ENCODE data around the gene FURIN. TPM values are rescaled to one million over a fixed set of nuclear protein-coding genes. Genes with fewer than 3 reads are reported as not detected.
A peak's percentile ranks its signal among the peaks of the same experiment; 100 is the strongest.

FURIN gene
- total and polyA plus RNA-seq, 2 donors, result 11.5 to 36.7 TPM

DNA sequence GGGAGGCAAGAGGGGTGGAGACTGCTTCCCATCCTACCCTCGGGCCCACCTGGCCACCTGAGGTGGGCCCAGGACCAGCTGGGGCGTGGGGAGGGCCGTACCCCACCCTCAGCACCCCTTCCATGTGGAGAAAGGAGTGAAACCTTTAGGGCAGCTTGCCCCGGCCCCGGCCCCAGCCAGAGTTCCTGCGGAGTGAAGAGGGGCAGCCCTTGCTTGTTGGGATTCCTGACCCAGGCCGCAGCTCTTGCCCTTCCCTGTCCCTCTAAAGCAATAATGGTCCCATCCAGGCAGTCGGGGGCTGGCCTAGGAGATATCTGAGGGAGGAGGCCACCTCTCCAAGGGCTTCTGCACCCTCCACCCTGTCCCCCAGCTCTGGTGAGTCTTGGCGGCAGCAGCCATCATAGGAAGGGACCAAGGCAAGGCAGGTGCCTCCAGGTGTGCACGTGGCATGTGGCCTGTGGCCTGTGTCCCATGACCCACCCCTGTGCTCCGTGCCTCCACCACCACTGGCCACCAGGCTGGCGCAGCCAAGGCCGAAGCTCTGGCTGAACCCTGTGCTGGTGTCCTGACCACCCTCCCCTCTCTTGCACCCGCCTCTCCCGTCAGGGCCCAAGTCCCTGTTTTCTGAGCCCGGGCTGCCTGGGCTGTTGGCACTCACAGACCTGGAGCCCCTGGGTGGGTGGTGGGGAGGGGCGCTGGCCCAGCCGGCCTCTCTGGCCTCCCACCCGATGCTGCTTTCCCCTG is 13.8 kb downstream of the FURIN start:
- Histone ChIP-seq H3K9me3 (ENCODE audit: control insufficient read depth in 2 of 2, insufficient read depth in 1 of 2, low read length in 1 of 2) (peaks cover 0 to 6% of the 10 kb centered on the region in 2 donors), H3K36me3 (ENCODE audit: control insufficient read depth in 2 of 2, insufficient read depth in 2 of 2, low read length in 1 of 2) (peaks cover 43 to 51% of the 10 kb centered on the region in 2 donors), H3K27me3 (ENCODE audit: control insufficient read depth in 2 of 2, insufficient read depth in 1 of 2, low read length in 1 of 2) (peaks cover 7 to 29% of the 10 kb centered on the region in 2 donors), H3K27ac (ENCODE audit: low read depth in 1 of 2, low read length in 1 of 2) (no peak overlapping the region), H3K4me1 (ENCODE audit: control insufficient read depth in 2 of 2, insufficient read depth in 2 of 2, low read length in 2 of 2) (peaks cover 0 to 22% of the 10 kb centered on the region in 2 donors), H3K4me3 (ENCODE audit: low read length in 2 of 2) (no peak overlapping the region)
- WGBS, result 96% methylated on average over 19 of the region's 19 CpGs
- DNase-seq (ENCODE audit: low read depth in 6 of 9, low spot score in 9 of 9), result no peak

DNA sequence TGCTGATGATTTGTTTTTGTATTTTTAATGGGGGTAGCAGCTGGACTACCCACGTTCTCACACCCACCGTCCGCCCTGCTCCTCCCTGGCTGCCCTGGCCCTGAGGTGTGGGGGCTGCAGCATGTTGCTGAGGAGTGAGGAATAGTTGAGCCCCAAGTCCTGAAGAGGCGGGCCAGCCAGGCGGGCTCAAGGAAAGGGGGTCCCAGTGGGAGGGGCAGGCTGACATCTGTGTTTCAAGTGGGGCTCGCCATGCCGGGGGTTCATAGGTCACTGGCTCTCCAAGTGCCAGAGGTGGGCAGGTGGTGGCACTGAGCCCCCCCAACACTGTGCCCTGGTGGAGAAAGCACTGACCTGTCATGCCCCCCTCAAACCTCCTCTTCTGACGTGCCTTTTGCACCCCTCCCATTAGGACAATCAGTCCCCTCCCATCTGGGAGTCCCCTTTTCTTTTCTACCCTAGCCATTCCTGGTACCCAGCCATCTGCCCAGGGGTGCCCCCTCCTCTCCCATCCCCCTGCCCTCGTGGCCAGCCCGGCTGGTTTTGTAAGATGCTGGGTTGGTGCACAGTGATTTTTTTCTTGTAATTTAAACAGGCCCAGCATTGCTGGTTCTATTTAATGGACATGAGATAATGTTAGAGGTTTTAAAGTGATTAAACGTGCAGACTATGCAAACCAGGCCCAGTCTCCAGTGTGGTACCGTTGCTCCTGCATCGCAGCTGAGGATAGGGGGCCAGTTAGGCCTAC is 14.6 kb downstream of the FURIN start:
- Histone ChIP-seq H3K4me1 (ENCODE audit: control insufficient read depth in 2 of 2, insufficient read depth in 2 of 2, low read length in 2 of 2) (peaks cover 0 to 22% of the 10 kb centered on the region in 2 donors), H3K36me3 (ENCODE audit: control insufficient read depth in 2 of 2, insufficient read depth in 2 of 2, low read length in 1 of 2) (peaks cover 35 to 43% of the 10 kb centered on the region in 2 donors), H3K27me3 (ENCODE audit: control insufficient read depth in 2 of 2, insufficient read depth in 1 of 2, low read length in 1 of 2) (peaks cover 7 to 29% of the 10 kb centered on the region in 2 donors), H3K9me3 (ENCODE audit: control insufficient read depth in 2 of 2, insufficient read depth in 1 of 2, low read length in 1 of 2) (peaks cover 0 to 6% of the 10 kb centered on the region in 2 donors), H3K27ac (ENCODE audit: low read depth in 1 of 2, low read length in 1 of 2) (no peak overlapping the region), H3K4me3 (ENCODE audit: low read length in 2 of 2) (no peak overlapping the region)
- no peak for DNase-seq (ENCODE audit: low read depth in 6 of 9, low spot score in 9 of 9)
- WGBS, result 95% methylated on average over 13 of the region's 13 CpGs

DNA sequence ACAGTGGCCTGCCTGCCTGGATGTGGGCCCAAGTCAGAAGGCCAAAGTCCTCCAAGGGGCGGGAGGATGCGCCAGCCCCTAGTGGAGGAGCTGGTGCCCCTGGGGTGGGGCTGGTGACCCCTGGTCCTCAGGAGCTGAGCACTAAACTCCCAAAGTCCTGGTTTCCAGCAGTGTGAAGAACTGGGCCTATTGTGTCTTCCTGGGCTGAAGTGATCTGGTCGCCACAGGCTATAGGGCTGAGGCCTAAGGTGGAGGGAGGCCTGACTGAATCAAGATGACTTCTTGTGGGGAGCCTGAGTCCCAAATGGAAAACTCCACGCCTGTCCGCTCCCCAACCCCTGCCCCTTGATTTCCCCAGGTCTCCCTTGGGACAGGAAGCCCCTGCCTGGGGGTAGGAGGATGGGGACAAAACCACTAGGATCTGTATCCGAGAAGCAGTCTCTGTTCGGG is 15.2 kb downstream of the FURIN start:
- Histone ChIP-seq H3K27ac (ENCODE audit: low read depth in 1 of 2, low read length in 1 of 2) (peak overlapping the region; percentile 62 to 68), H3K4me1 (ENCODE audit: control insufficient read depth in 2 of 2, insufficient read depth in 2 of 2, low read length in 2 of 2) (peaks cover 0 to 22% of the 10 kb centered on the region in 2 donors), H3K36me3 (ENCODE audit: control insufficient read depth in 2 of 2, insufficient read depth in 2 of 2, low read length in 1 of 2) (peaks cover 31 to 37% of the 10 kb centered on the region in 2 donors), H3K9me3 (ENCODE audit: control insufficient read depth in 2 of 2, insufficient read depth in 1 of 2, low read length in 1 of 2) (peaks cover 0 to 6% of the 10 kb centered on the region in 2 donors), H3K4me3 (ENCODE audit: low read length in 2 of 2) (no peak overlapping the region), H3K27me3 (ENCODE audit: control insufficient read depth in 2 of 2, insufficient read depth in 1 of 2, low read length in 1 of 2) (peaks cover 7 to 29% of the 10 kb centered on the region in 2 donors)
- no peak for DNase-seq (ENCODE audit: low read depth in 6 of 9, low spot score in 9 of 9)
- 84% methylated on average over 7 of the region's 7 CpGs for WGBS

DNA sequence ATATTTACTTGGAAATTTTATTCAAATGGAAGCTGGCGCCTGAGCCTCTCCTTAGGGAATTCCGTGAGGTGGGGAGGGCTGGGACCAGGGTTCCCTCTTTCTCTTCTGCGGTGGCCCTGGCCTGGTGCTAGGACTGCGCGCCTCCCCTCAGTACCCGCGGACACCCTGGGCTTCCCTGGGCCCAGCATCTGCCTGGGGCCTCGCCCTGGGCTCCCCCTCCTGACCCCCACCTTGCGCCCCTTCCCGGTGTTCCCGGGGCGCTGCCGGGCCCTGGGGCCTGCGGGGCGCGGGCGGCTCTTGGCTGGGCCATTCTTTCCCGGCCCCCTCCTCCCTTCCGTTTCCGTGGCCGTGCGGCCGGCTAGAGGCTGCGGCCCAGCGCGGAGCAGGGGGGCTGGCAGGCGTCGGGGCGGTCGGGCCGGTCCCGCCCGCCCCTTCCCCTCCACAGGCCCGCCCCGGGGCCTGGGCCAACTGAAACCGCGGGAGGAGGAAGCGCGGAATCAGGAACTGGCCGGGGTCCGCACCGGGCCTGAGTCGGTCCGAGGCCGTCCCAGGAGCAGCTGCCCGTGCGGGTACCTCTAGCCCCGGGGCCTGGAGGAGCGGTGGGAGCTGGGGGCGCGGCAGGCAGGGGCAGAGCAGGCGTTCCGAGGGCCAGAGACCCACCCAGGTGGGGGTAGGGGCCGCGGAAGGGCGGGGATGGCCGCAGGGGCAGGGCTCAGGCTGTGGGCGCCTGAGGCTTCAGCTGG is 15.8 kb downstream of the FURIN start, which contains the start of gene FES:
Gene FES (plus strand): TSS at position 529 of the 743 bp plus-strand sequence. CDS start 542 bp downstream, outside the sequence.
- peak within 1 kb of the TSS; percentile 62 to 81 for H3K27ac ChIP-seq (ENCODE audit: low read depth in 1 of 2, low read length in 1 of 2)
- H3K36me3 ChIP-seq (ENCODE audit: control insufficient read depth in 2 of 2, insufficient read depth in 2 of 2, low read length in 1 of 2), result peaks cover 28 to 31% of the 10 kb centered on the region in 2 donors
- 9% methylated on average over 58 of the region's 58 CpGs for WGBS
- peak within 1 kb of the TSS; percentile 24 to 40 for H3K4me3 ChIP-seq (ENCODE audit: low read length in 2 of 2)
- peaks cover 7 to 29% of the 10 kb centered on the region in 2 donors for H3K27me3 ChIP-seq (ENCODE audit: control insufficient read depth in 2 of 2, insufficient read depth in 1 of 2, low read length in 1 of 2)
- peaks cover 0 to 24% of the 10 kb centered on the region in 2 donors for H3K4me1 ChIP-seq (ENCODE audit: control insufficient read depth in 2 of 2, insufficient read depth in 2 of 2, low read length in 2 of 2)
- H3K9me3 ChIP-seq (ENCODE audit: control insufficient read depth in 2 of 2, insufficient read depth in 1 of 2, low read length in 1 of 2), result peaks cover 0 to 6% of the 10 kb centered on the region in 2 donors
- no peak for DNase-seq (ENCODE audit: low read depth in 6 of 9, low spot score in 9 of 9)

DNA sequence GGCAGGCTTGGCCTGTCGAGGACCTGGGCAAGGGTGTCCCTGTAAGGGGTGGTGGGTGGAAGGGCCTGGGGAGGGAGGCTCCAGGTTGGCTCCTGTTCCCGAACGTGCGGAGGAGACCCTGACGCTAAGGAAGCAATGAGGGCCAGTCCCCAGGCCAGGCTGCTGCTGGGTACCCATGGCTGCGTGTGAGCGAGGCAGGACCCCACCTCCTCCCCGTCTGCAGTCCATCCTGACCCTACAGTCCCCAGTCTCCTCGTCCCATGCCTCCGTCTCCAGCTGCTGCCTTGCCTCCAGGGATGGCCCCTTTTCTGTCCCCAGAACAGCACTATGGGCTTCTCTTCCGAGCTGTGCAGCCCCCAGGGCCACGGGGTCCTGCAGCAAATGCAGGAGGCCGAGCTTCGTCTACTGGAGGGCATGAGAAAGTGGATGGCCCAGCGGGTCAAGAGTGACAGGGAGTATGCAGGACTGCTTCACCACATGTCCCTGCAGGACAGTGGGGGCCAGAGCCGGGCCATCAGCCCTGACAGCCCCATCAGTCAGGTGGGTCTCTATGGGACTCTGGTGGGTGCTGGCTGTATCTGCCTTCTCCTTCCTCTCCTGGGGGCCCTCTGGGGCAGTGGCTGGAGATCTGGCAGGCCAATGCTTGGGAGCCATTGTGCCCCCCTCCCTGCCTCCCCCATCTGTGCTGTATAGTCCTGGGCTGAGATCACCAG is 16.5 kb downstream of the FURIN start:
- no peak for DNase-seq (ENCODE audit: low read depth in 6 of 9, low spot score in 9 of 9)
- Histone ChIP-seq H3K27me3 (ENCODE audit: control insufficient read depth in 2 of 2, insufficient read depth in 1 of 2, low read length in 1 of 2) (peaks cover 7 to 29% of the 10 kb centered on the region in 2 donors), H3K36me3 (ENCODE audit: control insufficient read depth in 2 of 2, insufficient read depth in 2 of 2, low read length in 1 of 2) (peaks cover 21 to 24% of the 10 kb centered on the region in 2 donors), H3K27ac (ENCODE audit: low read depth in 1 of 2, low read length in 1 of 2) (peak overlapping the region; percentile 60 to 81), H3K4me3 (ENCODE audit: low read length in 2 of 2) (peak overlapping the region; percentile 24 to 40), H3K4me1 (ENCODE audit: control insufficient read depth in 2 of 2, insufficient read depth in 2 of 2, low read length in 2 of 2) (peaks cover 0 to 31% of the 10 kb centered on the region in 2 donors), H3K9me3 (ENCODE audit: control insufficient read depth in 2 of 2, insufficient read depth in 1 of 2, low read length in 1 of 2) (peaks cover 0 to 6% of the 10 kb centered on the region in 2 donors)
- WGBS, result 50% methylated on average over 16 of the region's 16 CpGs

DNA sequence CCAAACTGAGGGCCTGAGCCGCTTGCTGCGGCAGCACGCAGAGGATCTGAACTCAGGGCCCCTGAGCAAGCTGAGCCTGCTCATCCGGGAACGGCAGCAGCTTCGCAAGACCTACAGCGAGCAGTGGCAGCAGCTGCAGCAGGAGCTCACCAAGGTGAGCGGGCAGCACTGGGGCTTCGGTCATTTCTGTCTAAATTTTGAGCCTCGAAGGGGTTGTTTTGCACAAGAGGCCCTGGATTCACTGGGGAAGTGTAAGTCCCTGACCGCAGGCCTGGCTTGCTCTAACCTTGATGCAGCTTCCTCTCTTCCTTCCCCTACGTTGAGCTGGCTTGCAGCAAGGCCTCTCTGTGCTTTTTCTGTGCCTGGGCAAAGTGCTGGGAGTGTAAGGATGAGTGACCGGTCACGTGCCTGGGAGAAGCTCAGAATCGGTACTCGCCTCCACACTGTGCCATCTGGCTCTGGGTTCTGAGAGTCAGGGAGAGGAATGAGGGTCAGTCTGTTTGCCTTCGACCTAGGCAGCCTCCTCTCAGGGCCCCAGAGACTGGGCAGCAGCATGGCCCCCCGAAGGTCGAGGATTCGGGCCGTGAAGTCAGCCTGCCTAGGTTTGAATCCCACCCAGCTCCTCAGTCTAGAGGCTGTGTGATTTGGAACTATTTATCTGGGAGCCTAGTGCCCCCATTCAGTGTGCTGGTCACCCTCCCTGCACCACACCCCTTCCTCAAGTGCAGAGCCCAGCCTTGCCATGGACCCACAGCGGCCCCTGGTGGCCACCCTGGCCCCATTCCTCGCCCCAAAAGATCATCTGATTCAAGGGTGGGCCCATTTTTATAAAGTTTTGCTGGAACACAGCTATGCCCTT is 17.3 kb downstream of the FURIN start:
- DNase-seq (ENCODE audit: low read depth in 6 of 9, low spot score in 9 of 9), result peak in 7 of 9 donors; percentile 44 to 81 (median 63)
- H3K4me3 ChIP-seq (ENCODE audit: low read length in 2 of 2), result peak overlapping the region in 1 of 2 donors; percentile 24
- peaks cover 0 to 6% of the 10 kb centered on the region in 2 donors for H3K9me3 ChIP-seq (ENCODE audit: control insufficient read depth in 2 of 2, insufficient read depth in 1 of 2, low read length in 1 of 2)
- peaks cover 0 to 38% of the 10 kb centered on the region in 2 donors for H3K4me1 ChIP-seq (ENCODE audit: control insufficient read depth in 2 of 2, insufficient read depth in 2 of 2, low read length in 2 of 2)
- peaks cover 13 to 16% of the 10 kb centered on the region in 2 donors for H3K36me3 ChIP-seq (ENCODE audit: control insufficient read depth in 2 of 2, insufficient read depth in 2 of 2, low read length in 1 of 2)
- H3K27me3 ChIP-seq (ENCODE audit: control insufficient read depth in 2 of 2, insufficient read depth in 1 of 2, low read length in 1 of 2), result peaks cover 7 to 29% of the 10 kb centered on the region in 2 donors
- WGBS, result 38% methylated on average over 23 of the region's 23 CpGs
- H3K27ac ChIP-seq (ENCODE audit: low read depth in 1 of 2, low read length in 1 of 2), result no peak overlapping the region

DNA sequence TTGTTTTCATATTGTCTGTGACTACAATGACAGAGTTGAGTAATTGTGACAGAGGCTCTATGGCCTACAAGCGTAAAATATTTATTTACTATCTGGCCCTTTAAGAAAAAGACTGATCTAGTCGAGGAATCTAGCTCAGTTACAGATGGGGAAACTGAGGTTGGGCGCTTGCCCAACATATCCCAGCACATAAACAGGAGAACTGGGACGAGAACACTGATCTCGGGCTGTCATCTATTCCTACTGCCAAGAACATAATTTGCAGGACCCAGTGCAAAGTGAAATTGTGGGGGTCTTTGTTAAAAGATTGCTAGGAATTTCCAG is 17.9 kb downstream of the FURIN start:
- Histone ChIP-seq H3K4me3 (ENCODE audit: low read length in 2 of 2) (no peak overlapping the region), H3K36me3 (ENCODE audit: control insufficient read depth in 2 of 2, insufficient read depth in 2 of 2, low read length in 1 of 2) (peaks cover 7 to 11% of the 10 kb centered on the region in 2 donors), H3K9me3 (ENCODE audit: control insufficient read depth in 2 of 2, insufficient read depth in 1 of 2, low read length in 1 of 2) (peaks cover 0 to 6% of the 10 kb centered on the region in 2 donors), H3K4me1 (ENCODE audit: control insufficient read depth in 2 of 2, insufficient read depth in 2 of 2, low read length in 2 of 2) (peaks cover 0 to 38% of the 10 kb centered on the region in 2 donors), H3K27me3 (ENCODE audit: control insufficient read depth in 2 of 2, insufficient read depth in 1 of 2, low read length in 1 of 2) (peaks cover 7 to 29% of the 10 kb centered on the region in 2 donors), H3K27ac (ENCODE audit: low read depth in 1 of 2, low read length in 1 of 2) (no peak overlapping the region)
- DNase-seq (ENCODE audit: low read depth in 6 of 9, low spot score in 9 of 9), result no peak
- 66% methylated on average over 5 of the region's 5 CpGs for WGBS
